GM19043 (cell line): ENCODE results near the gene DPP10.
"Not testable (repeated sequence)": the region's sequence is repeated elsewhere in the genome, so short reads cannot be mapped to it uniquely, and the experiment has no call there.

Experiments used
- ATAC-seq: cut with Tn5 transposase; IDR thresholded peaks from one replicate; pipeline ENCODE4 v1.9.1; 2021; ENCODE audit warnings: low read depth; ENCODE audit not compliant: unreplicated experiment

Gene DPP10

GRCh38 chr2:114442510-114442909, at the start of gene DPP10:
TSS of gene DPP10 (plus strand) at chr2:114442641.
- no peak for ATAC-seq

- no peak for ATAC-seq
Measured at GRCh38 chr2:114400890-114401289, 41.6 kb upstream of the DPP10 start.

GRCh38 chr2:114405247-114406116, 37.0 kb upstream of the DPP10 start:
- ATAC-seq: no peak

- ATAC-seq: no peak
Measured at GRCh38 chr2:114406347-114406746, 36.1 kb upstream of the DPP10 start.

DNA sequence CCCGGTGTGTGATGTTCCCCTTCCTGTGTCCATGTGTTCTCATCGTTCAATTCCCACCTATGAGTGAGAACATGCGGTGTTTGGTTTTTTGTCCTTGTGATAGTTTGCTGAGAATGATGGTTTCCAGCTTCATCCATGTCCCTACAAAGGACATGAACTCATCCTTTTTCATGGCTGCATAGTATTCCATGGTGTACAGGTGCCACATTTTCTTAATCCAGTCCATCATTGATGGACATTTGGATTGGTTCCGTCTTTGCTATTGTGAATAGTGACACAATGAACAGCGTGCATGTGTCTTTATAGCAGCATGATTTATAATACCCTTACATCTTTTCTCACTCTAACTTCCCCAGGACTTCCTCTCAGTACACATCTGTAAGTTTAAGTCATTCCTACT, 35.1 kb upstream of the DPP10 start:
- not testable (repeated sequence) for ATAC-seq

GRCh38 chr2:114421781-114422180, 20.7 kb upstream of the DPP10 start:
- ATAC-seq: no peak

DNA sequence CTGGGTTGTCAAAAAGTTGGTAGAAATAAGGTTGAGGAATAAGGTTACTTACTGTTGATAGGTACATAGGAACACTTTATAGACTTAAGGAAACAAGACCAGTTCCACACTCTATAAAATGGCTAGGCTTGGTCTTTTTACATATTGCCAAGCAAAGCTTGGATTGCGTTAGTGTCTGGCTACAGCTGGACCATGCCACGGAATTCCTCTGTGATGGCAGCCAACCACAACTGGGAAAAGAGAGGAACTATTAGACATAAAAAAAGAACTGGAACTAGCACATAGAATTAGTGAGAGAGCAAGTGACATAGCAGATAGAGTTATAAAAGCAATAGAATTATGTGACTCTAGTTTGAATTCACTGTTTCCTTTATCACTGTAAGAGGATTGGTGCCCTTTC, 17.7 kb upstream of the DPP10 start:
- no peak for ATAC-seq

- no peak for ATAC-seq
Measured at GRCh38 chr2:114426756-114427155, 15.7 kb upstream of the DPP10 start.

- ATAC-seq: no peak
Measured at GRCh38 chr2:114436329-114436728, 6.1 kb upstream of the DPP10 start.

- no peak for ATAC-seq
Measured at GRCh38 chr2:114446571-114446970, 4.1 kb downstream of the DPP10 start.

DNA sequence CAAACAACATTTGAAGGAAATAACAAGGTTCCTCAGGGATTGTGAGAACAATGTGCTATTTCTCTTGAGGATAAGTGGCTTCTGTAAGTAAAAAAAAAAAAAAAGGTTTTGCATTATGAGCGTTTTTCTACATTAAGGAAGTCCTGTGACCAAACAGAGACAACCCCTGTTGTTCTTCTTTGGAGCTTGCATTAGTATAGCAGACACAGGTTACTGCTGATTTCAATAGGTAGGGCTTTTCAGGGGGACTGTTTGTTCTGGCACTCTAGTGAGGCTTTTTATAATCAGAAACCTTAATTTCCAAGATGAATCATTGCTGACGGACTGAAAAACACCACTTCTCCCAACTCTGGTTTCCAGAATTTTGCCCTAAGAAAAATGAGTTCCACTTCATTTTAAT, 8.2 kb downstream of the DPP10 start:
- no peak for ATAC-seq

DNA sequence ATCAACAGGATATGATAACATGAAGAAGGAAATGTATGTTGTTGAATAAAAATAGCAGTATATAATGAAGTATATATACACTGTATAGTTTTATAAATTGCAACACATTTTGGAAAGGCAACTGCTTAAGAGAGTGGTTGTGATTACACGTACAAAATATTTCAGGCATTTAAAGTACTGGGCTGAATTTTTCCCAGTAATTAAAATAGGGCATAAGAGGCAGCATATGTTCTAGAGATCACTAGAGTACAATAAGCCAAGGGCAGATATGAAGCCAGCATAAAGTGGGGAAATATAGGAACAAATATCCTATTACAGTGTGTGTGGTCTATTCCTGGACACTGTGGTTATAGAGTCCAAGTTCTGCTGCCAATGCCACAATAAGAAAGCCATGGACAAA, 14.1 kb downstream of the DPP10 start:
- no peak for ATAC-seq

DNA sequence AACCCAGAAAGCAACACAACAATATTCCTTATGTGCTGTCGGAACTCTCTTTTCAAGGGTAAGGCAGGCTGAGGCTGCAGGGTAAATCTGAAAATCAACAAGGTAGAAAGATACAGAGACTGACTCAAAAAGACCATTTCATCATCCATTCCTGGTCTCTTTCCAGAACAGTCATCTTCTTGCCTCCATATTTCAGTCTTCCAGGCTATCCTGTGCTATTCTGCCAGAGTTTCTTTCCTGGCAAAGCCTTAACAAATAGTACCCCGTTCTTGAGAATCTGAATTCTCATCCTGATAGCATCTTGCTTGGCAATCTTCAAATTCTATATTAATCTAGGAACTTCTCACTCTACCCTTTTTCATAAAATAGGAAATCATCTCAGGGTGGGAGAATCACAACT, 15.5 kb downstream of the DPP10 start:
- ATAC-seq: no peak

GRCh38 chr2:114461116-114461515, 18.7 kb downstream of the DPP10 start:
- ATAC-seq: no peak

DNA sequence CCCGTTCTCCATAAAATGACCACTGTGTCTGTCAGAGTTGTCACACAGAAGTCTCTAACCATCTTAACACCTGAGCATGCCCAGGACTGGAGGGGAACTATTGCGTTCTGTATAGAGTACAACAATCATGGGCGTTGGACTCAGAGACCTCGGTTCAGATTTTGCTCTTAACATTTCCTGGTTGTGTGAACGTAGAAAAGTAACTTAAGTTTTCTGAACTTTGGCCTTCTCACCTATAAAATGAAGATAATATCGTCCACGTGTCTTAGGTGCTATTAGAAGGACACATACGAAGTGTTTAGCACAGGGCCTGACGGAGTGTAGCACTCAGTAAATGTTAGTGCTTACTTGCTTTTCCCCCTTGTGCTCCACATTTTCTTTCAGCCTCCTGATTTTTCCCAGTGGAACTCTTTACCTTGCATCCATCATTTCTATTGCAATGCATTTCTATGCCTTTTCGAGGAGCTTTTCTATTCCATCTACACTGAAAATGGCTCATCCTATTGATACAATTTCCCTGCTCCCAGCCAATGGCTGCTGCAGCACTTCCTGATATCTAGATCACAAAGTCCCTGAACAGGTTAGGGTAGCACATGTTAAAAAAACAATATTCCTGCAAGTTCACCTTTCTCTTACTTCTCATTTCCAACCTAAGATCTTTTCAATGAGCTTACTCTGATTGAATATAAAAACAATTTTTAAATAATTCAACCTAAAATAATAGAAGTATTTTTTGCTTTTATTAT, 22.7 kb downstream of the DPP10 start:
- ATAC-seq: no peak

DNA sequence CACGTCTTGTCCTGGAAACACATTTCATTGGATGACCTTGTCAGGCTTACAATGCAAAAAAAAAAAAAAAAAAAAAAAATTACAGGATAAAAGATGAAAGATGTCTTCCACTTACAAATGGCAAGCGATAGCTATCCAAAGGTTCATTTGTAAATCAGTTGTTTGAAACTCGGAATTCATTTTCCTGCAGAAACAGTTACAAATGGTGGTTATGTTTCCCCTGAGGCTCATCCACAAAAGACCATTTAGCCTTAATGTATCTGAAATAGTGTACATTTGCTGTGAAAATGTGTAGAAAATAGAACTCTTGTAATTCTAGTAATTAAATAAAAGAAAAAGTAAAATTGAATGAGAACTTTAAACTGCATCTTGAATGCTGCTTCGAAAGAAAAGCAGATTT, 25.9 kb downstream of the DPP10 start:
- ATAC-seq: no peak

DNA sequence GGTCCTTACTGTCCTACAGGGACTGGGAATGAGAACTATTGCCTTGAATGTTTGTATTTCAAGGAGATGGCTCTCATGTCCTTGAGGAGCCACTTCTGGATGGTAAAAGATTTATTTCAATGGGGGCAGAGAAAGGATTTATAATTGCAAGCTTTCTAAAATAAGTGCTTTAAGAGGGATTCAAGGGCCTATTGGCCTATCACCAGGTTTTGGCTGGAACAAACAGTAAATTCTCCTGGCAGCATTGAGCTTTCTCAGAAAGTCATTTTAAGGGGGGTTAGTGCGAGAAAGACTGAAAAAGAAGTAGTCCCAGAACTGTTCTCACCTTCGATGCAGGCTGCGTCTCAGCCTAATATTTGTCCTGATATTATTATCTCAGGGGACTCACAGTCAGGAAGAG, 29.8 kb downstream of the DPP10 start:
- ATAC-seq: no peak

GRCh38 chr2:114472726-114473125, 30.3 kb downstream of the DPP10 start:
- no peak for ATAC-seq

- ATAC-seq: no peak
Measured at GRCh38 chr2:114488841-114489530, 46.5 kb downstream of the DPP10 start.

DNA sequence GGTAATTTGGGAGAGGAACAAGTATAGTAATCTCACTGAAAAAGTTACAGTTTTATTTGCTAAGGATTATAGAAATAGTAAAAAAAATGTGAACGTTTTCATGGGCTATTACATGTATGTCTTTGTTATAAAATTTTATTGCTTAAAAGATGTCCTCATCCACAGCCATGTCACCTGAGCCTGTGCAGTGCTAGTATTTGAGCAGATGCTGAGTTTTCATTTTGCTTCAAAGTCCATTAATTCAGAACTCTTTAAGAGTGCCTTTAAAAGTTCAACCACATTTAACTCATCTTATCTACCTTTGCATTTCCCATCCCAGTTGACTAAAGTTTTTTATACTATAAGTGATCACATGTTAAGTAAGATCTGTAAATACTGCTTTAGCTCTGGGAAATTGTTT, 52.6 kb downstream of the DPP10 start:
- ATAC-seq: no peak

DNA sequence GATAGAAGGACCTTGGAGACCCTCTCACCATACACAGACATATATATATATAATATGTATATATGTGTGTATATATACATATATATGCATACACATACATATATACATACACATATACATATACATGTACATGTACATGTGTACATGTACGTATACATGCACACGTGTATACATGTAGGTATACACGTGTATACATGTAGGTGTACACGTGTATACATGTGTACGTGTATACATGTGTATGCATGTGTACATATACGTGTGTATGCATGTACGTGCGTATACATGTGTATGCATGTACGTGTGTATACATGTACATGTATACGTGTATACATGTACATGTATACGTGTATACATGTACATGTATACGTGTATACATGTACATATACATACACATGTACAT, 54.5 kb downstream of the DPP10 start:
- ATAC-seq: no peak
